ENCODE results near the gene GJD3.

DNA sequence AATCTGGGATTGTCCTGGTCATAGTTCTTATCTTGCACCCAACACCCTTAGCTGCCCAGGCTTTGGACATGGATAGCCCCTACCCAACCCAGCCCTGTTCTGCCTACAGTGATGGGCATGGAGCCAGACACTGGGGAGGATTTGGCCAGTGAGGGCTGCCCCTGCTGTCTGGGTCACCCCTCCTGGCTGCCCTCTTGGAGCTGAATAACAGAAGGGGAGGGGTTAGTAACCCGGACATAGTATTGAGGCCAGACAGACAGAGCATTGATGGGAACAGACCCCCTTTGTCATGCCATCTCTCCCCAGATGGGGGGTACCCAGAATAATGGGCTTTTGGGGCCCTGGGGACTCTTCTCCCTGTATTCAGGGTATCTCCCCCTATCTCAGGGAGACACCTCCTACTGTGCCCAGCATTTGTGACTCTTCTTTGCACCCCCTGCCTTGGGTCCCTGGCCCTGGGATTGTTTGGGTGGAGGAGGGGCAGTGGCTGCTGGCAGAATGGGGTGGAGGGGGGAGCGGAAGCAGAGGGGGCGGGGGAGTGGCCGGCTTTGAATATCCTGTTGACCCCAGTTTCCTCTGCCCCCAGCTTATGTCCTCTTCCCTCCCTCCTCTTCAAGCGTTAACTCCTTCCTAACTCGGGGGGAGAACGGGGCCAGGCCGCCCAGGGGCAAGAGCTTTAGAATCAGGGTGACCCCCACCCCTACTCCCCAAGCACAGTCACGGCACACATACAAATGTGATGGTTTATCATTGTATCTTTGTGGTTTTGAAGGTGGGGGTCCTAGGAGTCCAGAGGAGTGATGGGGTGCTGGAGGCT lies 17.0 kb downstream of the GJD3 start:
- no peak for TF ChIP-seq CTCF (IDR thresholded peaks at IDR 0.05; ENCODE audit: insufficient read depth, low read length)
- TF ChIP-seq, protein P1, sequence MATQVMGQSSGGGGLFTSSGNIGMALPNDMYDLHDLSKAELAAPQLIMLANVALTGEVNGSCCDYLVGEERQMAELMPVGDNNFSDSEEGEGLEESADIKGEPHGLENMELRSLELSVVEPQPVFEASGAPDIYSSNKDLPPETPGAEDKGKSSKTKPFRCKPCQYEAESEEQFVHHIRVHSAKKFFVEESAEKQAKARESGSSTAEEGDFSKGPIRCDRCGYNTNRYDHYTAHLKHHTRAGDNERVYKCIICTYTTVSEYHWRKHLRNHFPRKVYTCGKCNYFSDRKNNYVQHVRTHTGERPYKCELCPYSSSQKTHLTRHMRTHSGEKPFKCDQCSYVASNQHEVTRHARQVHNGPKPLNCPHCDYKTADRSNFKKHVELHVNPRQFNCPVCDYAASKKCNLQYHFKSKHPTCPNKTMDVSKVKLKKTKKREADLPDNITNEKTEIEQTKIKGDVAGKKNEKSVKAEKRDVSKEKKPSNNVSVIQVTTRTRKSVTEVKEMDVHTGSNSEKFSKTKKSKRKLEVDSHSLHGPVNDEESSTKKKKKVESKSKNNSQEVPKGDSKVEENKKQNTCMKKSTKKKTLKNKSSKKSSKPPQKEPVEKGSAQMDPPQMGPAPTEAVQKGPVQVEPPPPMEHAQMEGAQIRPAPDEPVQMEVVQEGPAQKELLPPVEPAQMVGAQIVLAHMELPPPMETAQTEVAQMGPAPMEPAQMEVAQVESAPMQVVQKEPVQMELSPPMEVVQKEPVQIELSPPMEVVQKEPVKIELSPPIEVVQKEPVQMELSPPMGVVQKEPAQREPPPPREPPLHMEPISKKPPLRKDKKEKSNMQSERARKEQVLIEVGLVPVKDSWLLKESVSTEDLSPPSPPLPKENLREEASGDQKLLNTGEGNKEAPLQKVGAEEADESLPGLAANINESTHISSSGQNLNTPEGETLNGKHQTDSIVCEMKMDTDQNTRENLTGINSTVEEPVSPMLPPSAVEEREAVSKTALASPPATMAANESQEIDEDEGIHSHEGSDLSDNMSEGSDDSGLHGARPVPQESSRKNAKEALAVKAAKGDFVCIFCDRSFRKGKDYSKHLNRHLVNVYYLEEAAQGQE (IDR thresholded peaks at IDR 0.05; ENCODE audit: insufficient replicate concordance, low read depth): no peak
- TF ChIP-seq GABPA (IDR thresholded peaks at IDR 0.05; ENCODE audit: low read depth): no peak
- no peak for TF ChIP-seq POLR2AphosphoS5 (IDR thresholded peaks at IDR 0.05; ENCODE audit: low read depth)
